Measurements from ENCODE around the gene PTCH1. TPM values are rescaled to one million over a fixed set of nuclear protein-coding genes. Genes with fewer than 3 reads are reported as not detected.

Gene PTCH1
- total RNA-seq, 1 experiment from 2014 or later, result 15.2 TPM

GRCh38 chr9:95561913-95562312 is 45.1 kb upstream of the PTCH1 start:
- intact Hi-C loops (cut with micrococcal nuclease), result no loop called here
- RAD21 ChIA-PET (ENCODE audit: low non-redundant PET in 1 of 2, low total read pairs in 2 of 2, uncharacterized antibody in 2 of 2, unreplicated experiment in 2 of 2), result no interaction called here

DNA sequence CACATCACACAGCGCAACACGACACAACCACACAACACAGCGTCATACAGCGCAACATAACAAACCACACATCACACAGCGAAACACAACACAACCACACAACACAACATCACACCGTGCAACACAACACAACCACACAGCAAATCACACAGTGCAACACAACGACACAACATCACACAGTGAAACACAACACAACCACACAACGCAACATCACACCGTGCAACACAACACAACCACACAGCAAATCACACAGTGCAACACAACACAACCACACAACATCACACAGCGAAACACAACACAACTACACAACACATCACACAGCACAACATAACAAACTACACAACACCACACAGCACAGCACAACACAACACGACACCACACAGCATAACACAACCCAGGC is 40.4 kb upstream of the PTCH1 start:
- DNase-seq (ENCODE audit: low read depth, low spot score), result no peak
- Histone ChIP-seq H4K20me1 (ENCODE audit: insufficient read depth) (no peaks in the 10 kb centered on the region), H3K4me2 (ENCODE audit: low read length) (no peak overlapping the region), H3K4me1 (ENCODE audit: control insufficient read depth in 1 of 2, insufficient read depth in 2 of 2, low read length in 2 of 2) (no peaks in the 10 kb centered on the region), H3K9ac (ENCODE audit: low read length) (no peak overlapping the region), H3K27me3 (ENCODE audit: insufficient read depth, low read length) (peaks cover 7% of the 10 kb centered on the region; the same call in 1 of the 2 replicates), H3K9me3 (ENCODE audit: control insufficient read depth in 1 of 2, insufficient read depth in 1 of 2, low read depth in 1 of 2, low read length in 2 of 2) (no peaks in the 10 kb centered on the region), H3K36me3 (ENCODE audit: control insufficient read depth in 1 of 2, insufficient read depth in 2 of 2, low read length in 2 of 2) (no peaks in the 10 kb centered on the region), H3K9me2 (ENCODE audit: insufficient read depth) (no peaks in the 10 kb centered on the region), H3K27ac (ENCODE audit: low read depth, low read length) (no peak overlapping the region), H3K4me3 (replicated peaks in 1 of 2; ENCODE audit: low read depth in 1 of 2, low read length in 2 of 2) (no peak overlapping the region), H3K79me2 (ENCODE audit: insufficient read depth, low read length) (no peaks in the 10 kb centered on the region), H2AFZ (ENCODE audit: low read depth, low read length, poor library complexity, severe bottlenecking) (no peak overlapping the region)
- no TSS peak for BruUV-seq (replicated peaks)
- ChIA-PET RAD21 (ENCODE audit: low non-redundant PET in 1 of 2, low total read pairs in 2 of 2, uncharacterized antibody in 2 of 2, unreplicated experiment in 2 of 2) (no interaction called here), CTCF (no interaction called here), POLR2A (no interaction called here)
- intact Hi-C loops (cut with micrococcal nuclease), result no loop called here
- ATAC-seq, result no peak
- TF ChIP-seq ZNF274 (IDR thresholded peaks at IDR 0.05; ENCODE audit: low read depth, low read length) (no peak), ELF1 (IDR thresholded peaks at IDR 0.05; ENCODE audit: borderline replicate concordance, low read depth) (no peak), JUND (IDR thresholded peaks at IDR 0.05) (no peak)
- TF ChIP-seq, protein P1, sequence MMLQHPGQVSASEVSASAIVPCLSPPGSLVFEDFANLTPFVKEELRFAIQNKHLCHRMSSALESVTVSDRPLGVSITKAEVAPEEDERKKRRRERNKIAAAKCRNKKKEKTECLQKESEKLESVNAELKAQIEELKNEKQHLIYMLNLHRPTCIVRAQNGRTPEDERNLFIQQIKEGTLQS (IDR thresholded peaks at IDR 0.05), result no peak
- TF ChIP-seq, protein P2, sequence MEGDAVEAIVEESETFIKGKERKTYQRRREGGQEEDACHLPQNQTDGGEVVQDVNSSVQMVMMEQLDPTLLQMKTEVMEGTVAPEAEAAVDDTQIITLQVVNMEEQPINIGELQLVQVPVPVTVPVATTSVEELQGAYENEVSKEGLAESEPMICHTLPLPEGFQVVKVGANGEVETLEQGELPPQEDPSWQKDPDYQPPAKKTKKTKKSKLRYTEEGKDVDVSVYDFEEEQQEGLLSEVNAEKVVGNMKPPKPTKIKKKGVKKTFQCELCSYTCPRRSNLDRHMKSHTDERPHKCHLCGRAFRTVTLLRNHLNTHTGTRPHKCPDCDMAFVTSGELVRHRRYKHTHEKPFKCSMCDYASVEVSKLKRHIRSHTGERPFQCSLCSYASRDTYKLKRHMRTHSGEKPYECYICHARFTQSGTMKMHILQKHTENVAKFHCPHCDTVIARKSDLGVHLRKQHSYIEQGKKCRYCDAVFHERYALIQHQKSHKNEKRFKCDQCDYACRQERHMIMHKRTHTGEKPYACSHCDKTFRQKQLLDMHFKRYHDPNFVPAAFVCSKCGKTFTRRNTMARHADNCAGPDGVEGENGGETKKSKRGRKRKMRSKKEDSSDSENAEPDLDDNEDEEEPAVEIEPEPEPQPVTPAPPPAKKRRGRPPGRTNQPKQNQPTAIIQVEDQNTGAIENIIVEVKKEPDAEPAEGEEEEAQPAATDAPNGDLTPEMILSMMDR (IDR thresholded peaks at IDR 0.05 in 2 of 3, conservative IDR thresholded peaks at IDR 0.05 in 1 of 3; ENCODE audit: borderline replicate concordance in 1 of 3, insufficient read depth in 1 of 3, low read depth in 2 of 3, low read length in 2 of 3), result no peak
- TF ChIP-seq, protein P3, sequence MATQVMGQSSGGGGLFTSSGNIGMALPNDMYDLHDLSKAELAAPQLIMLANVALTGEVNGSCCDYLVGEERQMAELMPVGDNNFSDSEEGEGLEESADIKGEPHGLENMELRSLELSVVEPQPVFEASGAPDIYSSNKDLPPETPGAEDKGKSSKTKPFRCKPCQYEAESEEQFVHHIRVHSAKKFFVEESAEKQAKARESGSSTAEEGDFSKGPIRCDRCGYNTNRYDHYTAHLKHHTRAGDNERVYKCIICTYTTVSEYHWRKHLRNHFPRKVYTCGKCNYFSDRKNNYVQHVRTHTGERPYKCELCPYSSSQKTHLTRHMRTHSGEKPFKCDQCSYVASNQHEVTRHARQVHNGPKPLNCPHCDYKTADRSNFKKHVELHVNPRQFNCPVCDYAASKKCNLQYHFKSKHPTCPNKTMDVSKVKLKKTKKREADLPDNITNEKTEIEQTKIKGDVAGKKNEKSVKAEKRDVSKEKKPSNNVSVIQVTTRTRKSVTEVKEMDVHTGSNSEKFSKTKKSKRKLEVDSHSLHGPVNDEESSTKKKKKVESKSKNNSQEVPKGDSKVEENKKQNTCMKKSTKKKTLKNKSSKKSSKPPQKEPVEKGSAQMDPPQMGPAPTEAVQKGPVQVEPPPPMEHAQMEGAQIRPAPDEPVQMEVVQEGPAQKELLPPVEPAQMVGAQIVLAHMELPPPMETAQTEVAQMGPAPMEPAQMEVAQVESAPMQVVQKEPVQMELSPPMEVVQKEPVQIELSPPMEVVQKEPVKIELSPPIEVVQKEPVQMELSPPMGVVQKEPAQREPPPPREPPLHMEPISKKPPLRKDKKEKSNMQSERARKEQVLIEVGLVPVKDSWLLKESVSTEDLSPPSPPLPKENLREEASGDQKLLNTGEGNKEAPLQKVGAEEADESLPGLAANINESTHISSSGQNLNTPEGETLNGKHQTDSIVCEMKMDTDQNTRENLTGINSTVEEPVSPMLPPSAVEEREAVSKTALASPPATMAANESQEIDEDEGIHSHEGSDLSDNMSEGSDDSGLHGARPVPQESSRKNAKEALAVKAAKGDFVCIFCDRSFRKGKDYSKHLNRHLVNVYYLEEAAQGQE (IDR thresholded peaks at IDR 0.05; ENCODE audit: low read depth), result no peak
- TF ChIP-seq, protein P4, sequence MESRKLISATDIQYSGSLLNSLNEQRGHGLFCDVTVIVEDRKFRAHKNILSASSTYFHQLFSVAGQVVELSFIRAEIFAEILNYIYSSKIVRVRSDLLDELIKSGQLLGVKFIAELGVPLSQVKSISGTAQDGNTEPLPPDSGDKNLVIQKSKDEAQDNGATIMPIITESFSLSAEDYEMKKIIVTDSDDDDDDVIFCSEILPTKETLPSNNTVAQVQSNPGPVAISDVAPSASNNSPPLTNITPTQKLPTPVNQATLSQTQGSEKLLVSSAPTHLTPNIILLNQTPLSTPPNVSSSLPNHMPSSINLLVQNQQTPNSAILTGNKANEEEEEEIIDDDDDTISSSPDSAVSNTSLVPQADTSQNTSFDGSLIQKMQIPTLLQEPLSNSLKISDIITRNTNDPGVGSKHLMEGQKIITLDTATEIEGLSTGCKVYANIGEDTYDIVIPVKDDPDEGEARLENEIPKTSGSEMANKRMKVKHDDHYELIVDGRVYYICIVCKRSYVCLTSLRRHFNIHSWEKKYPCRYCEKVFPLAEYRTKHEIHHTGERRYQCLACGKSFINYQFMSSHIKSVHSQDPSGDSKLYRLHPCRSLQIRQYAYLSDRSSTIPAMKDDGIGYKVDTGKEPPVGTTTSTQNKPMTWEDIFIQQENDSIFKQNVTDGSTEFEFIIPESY (IDR thresholded peaks at IDR 0.05; ENCODE audit: extremely low read depth, insufficient replicate concordance, low read length), result no peak

More at GRCh38 chr9:95561913-95562312, 45.1 kb upstream of the PTCH1 start:
- no peak overlapping the region for H3K4me2 ChIP-seq (ENCODE audit: low read length)
- no peaks in the 10 kb centered on the region for H3K36me3 ChIP-seq (ENCODE audit: control insufficient read depth in 1 of 2, insufficient read depth in 2 of 2, low read length in 2 of 2)
- H3K9me3 ChIP-seq (ENCODE audit: control insufficient read depth in 1 of 2, insufficient read depth in 1 of 2, low read depth in 1 of 2, low read length in 2 of 2), result no peaks in the 10 kb centered on the region
- no peaks in the 10 kb centered on the region for H3K79me2 ChIP-seq (ENCODE audit: insufficient read depth, low read length)
- H2AFZ ChIP-seq (ENCODE audit: low read depth, low read length, poor library complexity, severe bottlenecking), result no peak overlapping the region
- H3K27ac ChIP-seq (ENCODE audit: low read depth, low read length), result no peak overlapping the region
- POLR2A ChIA-PET, result no interaction called here
- no peaks in the 10 kb centered on the region for H3K4me1 ChIP-seq (ENCODE audit: control insufficient read depth in 1 of 2, insufficient read depth in 2 of 2, low read length in 2 of 2)
- ATAC-seq (no peak), DNase-seq (ENCODE audit: low read depth, low spot score) (no peak)
- TF ChIP-seq YY1 (IDR thresholded peaks at IDR 0.05; ENCODE audit: extremely low read depth, insufficient replicate concordance, low read depth, low read length) (no peak), POLR2A (IDR thresholded peaks at IDR 0.05; ENCODE audit: borderline replicate concordance, extremely low read depth, insufficient read depth, insufficient read length) (no peak), EZH2phosphoT487 (IDR thresholded peaks at IDR 0.05; ENCODE audit: borderline replicate concordance) (no peak), CBX3 (IDR thresholded peaks at IDR 0.05; ENCODE audit: low read depth) (no peak), SIN3A (IDR thresholded peaks at IDR 0.05; ENCODE audit: low read depth) (no peak), TCF7L2 (IDR thresholded peaks at IDR 0.05; ENCODE audit: borderline replicate concordance, extremely low read depth, insufficient read depth, insufficient read length) (no peak), CEBPB (IDR thresholded peaks at IDR 0.05; ENCODE audit: low read depth) (no peak), FOSL1 (IDR thresholded peaks at IDR 0.05; ENCODE audit: low read depth) (no peak), EZH2 (IDR thresholded peaks at IDR 0.05) (no peak), EGR1 (IDR thresholded peaks at IDR 0.05; ENCODE audit: low read depth) (no peak), JUND (IDR thresholded peaks at IDR 0.05) (no peak), ZFX (IDR thresholded peaks at IDR 0.05) (no peak)
- no peaks in the 10 kb centered on the region for H3K9me2 ChIP-seq (ENCODE audit: insufficient read depth)
- CTCF ChIA-PET, result no interaction called here
- H4K20me1 ChIP-seq (ENCODE audit: insufficient read depth), result no peaks in the 10 kb centered on the region
- H3K4me3 ChIP-seq (replicated peaks in 1 of 2; ENCODE audit: low read depth in 1 of 2, low read length in 2 of 2), result no peak overlapping the region
- peaks cover 13% of the 10 kb centered on the region; the same call in 1 of the 2 replicates for H3K27me3 ChIP-seq (ENCODE audit: insufficient read depth, low read length)
- BruUV-seq (replicated peaks), result no TSS peak
- H3K9ac ChIP-seq (ENCODE audit: low read length), result no peak overlapping the region

All from HCT116 (cell line).